Measurements from ENCODE around the gene SEC14L6. TPM values are rescaled to one million over a fixed set of nuclear protein-coding genes. Genes with fewer than 3 reads are reported as not detected.

Gene SEC14L6
- total RNA-seq, 1 experiment from 2014 or later = not detected

Other genes starting within 250 kb of the SEC14L6 start
- gene TBC1D10A, start 219.8 kb downstream of the SEC14L6 start, total RNA-seq (2021; ENCODE audit: unreplicated experiment) = 14.9 TPM
- 176 TPM for gene SF3A1, start 189.8 kb downstream of the SEC14L6 start, total RNA-seq (2021; ENCODE audit: unreplicated experiment)
- 2.1 TPM for gene CCDC157, start 189.7 kb downstream of the SEC14L6 start, total RNA-seq (2021; ENCODE audit: unreplicated experiment)
- gene RNF215, start 159.3 kb downstream of the SEC14L6 start, total RNA-seq (2021; ENCODE audit: unreplicated experiment) = 35.8 TPM
- gene SEC14L2, start 149.7 kb downstream of the SEC14L6 start, total RNA-seq (2021; ENCODE audit: unreplicated experiment) = 10.7 TPM
- gene MTFP1, start 121.0 kb downstream of the SEC14L6 start, total RNA-seq (2021; ENCODE audit: unreplicated experiment) = 21.5 TPM
- gene SEC14L3, start 74.7 kb downstream of the SEC14L6 start, total RNA-seq (2021; ENCODE audit: unreplicated experiment) = not detected
- 2.4 TPM for gene SEC14L4, start 41.0 kb downstream of the SEC14L6 start, total RNA-seq (2021; ENCODE audit: unreplicated experiment)
- gene GAL3ST1, start 27.9 kb upstream of the SEC14L6 start, total RNA-seq (2021; ENCODE audit: unreplicated experiment) = 1.1 TPM
- 111 TPM for gene PES1, start 45.2 kb upstream of the SEC14L6 start, total RNA-seq (2021; ENCODE audit: unreplicated experiment)
- 2.4 TPM for gene TCN2, start 60.4 kb upstream of the SEC14L6 start, total RNA-seq (2021; ENCODE audit: unreplicated experiment)
- gene SLC35E4, start 89.0 kb upstream of the SEC14L6 start, total RNA-seq (2021; ENCODE audit: unreplicated experiment) = 5.5 TPM
- gene DUSP18, start 121.1 kb upstream of the SEC14L6 start, total RNA-seq (2021; ENCODE audit: unreplicated experiment) = 15.4 TPM
- gene OSBP2, start 148.1 kb upstream of the SEC14L6 start, total RNA-seq (2021; ENCODE audit: unreplicated experiment) = 4.7 TPM

Data from Panc1 (cell line).